Measurements from ENCODE around the gene KPNA2. TPM values are rescaled to one million over a fixed set of nuclear protein-coding genes. Genes with fewer than 3 reads are reported as not detected.

The KPNA2 gene
- polyA plus RNA-seq, 1 donor (not counting 4 experiments of a cell fraction or from before 2014, with no cell fraction given): 186 TPM

GRCh38 chr17:68087851-68088250 lies 52.3 kb downstream of the KPNA2 start:
- Histone ChIP-seq H2AFZ (ENCODE audit: control insufficient read depth, low read length) (no peak overlapping the region), H3K4me1 (ENCODE audit: control insufficient read depth, extremely low read depth, insufficient read depth, low read length) (no peaks in the 10 kb centered on the region), H3K9ac (ENCODE audit: control insufficient read depth, extremely low read depth, insufficient read depth, low read length) (no peak overlapping the region), H3K9me3 (ENCODE audit: control insufficient read depth, low read depth, low read length) (no peaks in the 10 kb centered on the region), H3K4me3 (ENCODE audit: control insufficient read depth in 2 of 3, extremely low read depth in 1 of 3, insufficient read depth in 2 of 3, low read depth in 1 of 3, low read length in 3 of 3) (no peak overlapping the region), H3K9me1 (ENCODE audit: control insufficient read depth, extremely low read depth, insufficient read depth, low read length) (no peaks in the 10 kb centered on the region), H3K27me3 (ENCODE audit: control insufficient read depth, extremely low read depth, insufficient read depth, low read length) (no peaks in the 10 kb centered on the region), H3K4me2 (ENCODE audit: control insufficient read depth, extremely low read depth, insufficient read depth, low read depth, low read length) (no peak overlapping the region), H3K36me3 (ENCODE audit: control insufficient read depth in 2 of 2, extremely low read depth in 1 of 2, insufficient read depth in 2 of 2, low read length in 2 of 2) (no peaks in the 10 kb centered on the region), H3K27ac (ENCODE audit: control insufficient read depth, insufficient read depth, low read length) (no peak overlapping the region), H4K20me1 (ENCODE audit: control insufficient read depth, extremely low read depth, insufficient read depth, low read length) (no peaks in the 10 kb centered on the region), H3K79me2 (ENCODE audit: control insufficient read depth, insufficient read depth, low read length) (no peaks in the 10 kb centered on the region)
- TF ChIP-seq CTCF (optimal IDR thresholded peaks at IDR 0.05 in 1 of 3, IDR thresholded peaks at IDR 0.05 in 1 of 3, conservative IDR thresholded peaks at IDR 0.05 in 1 of 3; ENCODE audit: extremely low read depth in 1 of 3, insufficient read depth in 2 of 3, low read length in 3 of 3) (no peak), EZH2 (IDR thresholded peaks at IDR 0.05; ENCODE audit: low read length) (no peak)
- FAIRE-seq (no peak), DNase-seq (ENCODE audit: low read depth, low spot score) (no peak)
- dilution Hi-C loops (cut with MboI; ENCODE audit: extremely low pct_ligation_motif_present, low sequenced_read_pairs): no loop called here

- no peaks in the 10 kb centered on the region for H4K20me1 ChIP-seq (ENCODE audit: control insufficient read depth, extremely low read depth, insufficient read depth, low read length)
- no peaks in the 10 kb centered on the region for H3K79me2 ChIP-seq (ENCODE audit: control insufficient read depth, insufficient read depth, low read length)
- no peaks in the 10 kb centered on the region for H3K27me3 ChIP-seq (ENCODE audit: control insufficient read depth, extremely low read depth, insufficient read depth, low read length)
- no peaks in the 10 kb centered on the region for H3K9me1 ChIP-seq (ENCODE audit: control insufficient read depth, extremely low read depth, insufficient read depth, low read length)
- dilution Hi-C loops (cut with MboI; ENCODE audit: extremely low pct_ligation_motif_present, low sequenced_read_pairs): no loop called here
- H3K27ac ChIP-seq (ENCODE audit: control insufficient read depth, insufficient read depth, low read length): no peak overlapping the region
- no peaks in the 10 kb centered on the region for H3K9me3 ChIP-seq (ENCODE audit: control insufficient read depth, low read depth, low read length)
- H3K9ac ChIP-seq (ENCODE audit: control insufficient read depth, extremely low read depth, insufficient read depth, low read length): no peak overlapping the region
- DNase-seq (ENCODE audit: low read depth, low spot score) (no peak), FAIRE-seq (no peak)
- H3K4me3 ChIP-seq (ENCODE audit: control insufficient read depth in 2 of 3, extremely low read depth in 1 of 3, insufficient read depth in 2 of 3, low read depth in 1 of 3, low read length in 3 of 3): no peak overlapping the region
- H3K4me1 ChIP-seq (ENCODE audit: control insufficient read depth, extremely low read depth, insufficient read depth, low read length): no peaks in the 10 kb centered on the region
- no peak overlapping the region for H3K4me2 ChIP-seq (ENCODE audit: control insufficient read depth, extremely low read depth, insufficient read depth, low read depth, low read length)
- H3K36me3 ChIP-seq (ENCODE audit: control insufficient read depth in 2 of 2, extremely low read depth in 1 of 2, insufficient read depth in 2 of 2, low read length in 2 of 2): no peaks in the 10 kb centered on the region
- TF ChIP-seq CTCF (optimal IDR thresholded peaks at IDR 0.05 in 1 of 3, IDR thresholded peaks at IDR 0.05 in 1 of 3, conservative IDR thresholded peaks at IDR 0.05 in 1 of 3; ENCODE audit: extremely low read depth in 1 of 3, insufficient read depth in 2 of 3, low read length in 3 of 3) (no peak), EZH2 (IDR thresholded peaks at IDR 0.05; ENCODE audit: low read length) (no peak)
- H2AFZ ChIP-seq (ENCODE audit: control insufficient read depth, low read length): no peak overlapping the region
These were observed 54.3 kb downstream of the KPNA2 start for GRCh38 chr17:68089881-68090280.

All from keratinocyte (primary cell).